HepG2 (cell line): ENCODE data around the gene PPP3R2. TPM values are rescaled to one million over a fixed set of nuclear protein-coding genes. Genes with fewer than 3 reads are reported as not detected.

Experiments
- ATAC-seq: fragments of 200-7000 bp; cut with Tn5 transposase; 3 replicates; pipeline ENCODE4 v1.9.1; 2020; ENCODE audit warnings: mild to moderate bottlenecking, moderate library complexity
- BruUV-seq: library from RNA; stranded (reverse); fragments of 400-500 nt; replicated peaks from 2 replicates; lab custom pipeline; 2021; lab: Mats Ljungman, UMichigan
- CTCF ChIA-PET: fragments of 300-600 bp; formaldehyde crosslinking; extraction: SDS; loops from one replicate; lab custom pipeline; 2021; ENCODE audit warnings: low total read pairs, inconsistent platforms, low intra/inter-chr PET ratio; lab: Yijun Ruan, JAX
- POLR2A ChIA-PET: fragments of 350-600 bp; sonication (Branson Sonifier 250); formaldehyde crosslinking; loops from one replicate; lab custom pipeline; 2020; ENCODE audit warnings: antibody characterized with exemption, inconsistent platforms; lab: Yijun Ruan, JAX
- DNase-seq: peaks from one replicate; pipeline ENCODE4 v3.0.0-alpha.2; 2015; ENCODE audit warnings: low spot score
- FAIRE-seq: peaks from 3 replicates; lab custom pipeline; 2011; peaks lifted over from hg19 to GRCh38; lab: Jason Lieb, UNC
- H2AFZ ChIP-seq: one replicate; pipeline ENCODE4 v1.6.1; 2011; ENCODE audit warnings: low read length, inconsistent platforms
- H3K27ac ChIP-seq: fragments of 300-600 bp; 3 replicates; pipeline ENCODE4 v1.8.0; 2011; ENCODE audit warnings: mixed run types, mild to moderate bottlenecking, mixed read lengths, low read length, inconsistent platforms; ENCODE audit not compliant: insufficient read depth; ENCODE audit errors: extremely low read length
- H3K27me3 ChIP-seq, 2 experiments: fragments of 200-600 bp in 1 of 2; 2 replicates in 1 of 2; 3 replicates in 1 of 2; pipeline versions ENCODE4 v1.6.0 to v1.8.0; 2011; ENCODE audit warnings: low read length in 2 of 2, mild to moderate bottlenecking in 2 of 2, moderate library complexity in 2 of 2, inconsistent platforms in 1 of 2; ENCODE audit not compliant: insufficient read depth in 2 of 2, control insufficient read depth in 1 of 2
- H3K36me3 ChIP-seq, 2 experiments: fragments of 200-600 bp in 1 of 2; replicated peaks in 1 of 2; 2 replicates in 1 of 2; 3 replicates in 1 of 2; pipeline versions ENCODE4 v1.5.1 to v1.8.0; 2011; ENCODE audit warnings: low read length in 2 of 2, inconsistent platforms in 1 of 2; ENCODE audit not compliant: insufficient read depth in 2 of 2, control insufficient read depth in 1 of 2
- H3K4me1 ChIP-seq: 2 replicates; pipeline ENCODE4 v1.5.1; 2012; ENCODE audit warnings: low read length, inconsistent platforms; ENCODE audit not compliant: insufficient read depth
- H3K4me2 ChIP-seq: 2 replicates; pipeline ENCODE4 v1.6.0; 2011; ENCODE audit warnings: low read depth, low read length, inconsistent platforms
- H3K4me3 ChIP-seq, 3 experiments: fragments of 200-600 bp in 1 of 3; sonication (generic), shearing (Covaris generic) in 1 of 3; replicated peaks in 1 of 3; 2 replicates each; pipeline ENCODE4 v1.5.1; 2011 to 2016; ENCODE audit warnings: low read length in 3 of 3, inconsistent platforms in 2 of 3, low read depth in 2 of 3, mild to moderate bottlenecking in 2 of 3, control low read depth in 1 of 3, mixed read lengths in 1 of 3; ENCODE audit not compliant: insufficient read depth in 1 of 3
- H3K79me2 ChIP-seq: one replicate; pipeline ENCODE4 v1.6.1; 2011; ENCODE audit warnings: low read length, inconsistent platforms; ENCODE audit not compliant: insufficient read depth
- H3K9ac ChIP-seq: 2 replicates; pipeline ENCODE4 v1.6.0; 2011; ENCODE audit warnings: mild to moderate bottlenecking, low read depth, low read length, inconsistent platforms; ENCODE audit not compliant: insufficient read depth
- H3K9me3 ChIP-seq: 2 replicates; pipeline ENCODE4 v1.5.1; 2012; ENCODE audit warnings: mild to moderate bottlenecking, low read length
- H4K20me1 ChIP-seq: 2 replicates; pipeline ENCODE4 v1.6.0; 2011; ENCODE audit warnings: inconsistent platforms, mild to moderate bottlenecking, low read length, moderate library complexity; ENCODE audit not compliant: insufficient read depth
- FOXP1 ChIP-seq, 2 experiments: fragments of 450-650 bp in 1 of 2; IDR thresholded peaks; 2 replicates each; pipeline ENCODE4 v1.6.1; 2017 to 2018; ENCODE audit warnings: antibody characterized with exemption in 1 of 2
- MAFF ChIP-seq: IDR thresholded peaks from 2 replicates; pipeline ENCODE4 v1.6.1; 2011; ENCODE audit warnings: low read depth, low read length, improper control_type of control experiment
- PAF1 ChIP-seq: IDR thresholded peaks from 2 replicates; pipeline ENCODE4 v1.6.1; 2016; ENCODE audit warnings: missing genetic modification reagents, missing compliant biosample characterization
- PITX1 ChIP-seq: sonication (generic); formaldehyde crosslinking; IDR thresholded peaks from 2 replicates; pipeline ENCODE4 v1.5.1; 2020; ENCODE audit warnings: mild to moderate bottlenecking, missing genetic modification reagents
- PRDM10 ChIP-seq: sonication (generic); formaldehyde crosslinking; IDR thresholded peaks from 2 replicates; pipeline ENCODE4 v1.4.0; 2020; ENCODE audit warnings: low read depth, missing genetic modification reagents
- STAT6 ChIP-seq: sonication (generic); formaldehyde crosslinking; IDR thresholded peaks from 2 replicates; pipeline ENCODE4 v1.4.0; 2020; ENCODE audit warnings: missing genetic modification reagents, mild to moderate bottlenecking, borderline replicate concordance
- ZBTB25 ChIP-seq: IDR thresholded peaks from 2 replicates; pipeline ENCODE4 v1.6.1; 2018; ENCODE audit warnings: missing genetic modification reagents
- ZNF20 ChIP-seq: sonication (generic); formaldehyde crosslinking; IDR thresholded peaks from 2 replicates; pipeline ENCODE4 v1.4.0; 2020; ENCODE audit warnings: mild to moderate bottlenecking, moderate library complexity, missing genetic modification reagents
- ZNF253 ChIP-seq: sonication (generic); formaldehyde crosslinking; IDR thresholded peaks from 2 replicates; pipeline ENCODE4 v1.8.0; 2022; ENCODE audit warnings: mild to moderate bottlenecking, missing genetic modification reagents, borderline replicate concordance
- ZNF350 ChIP-seq: sonication (generic); formaldehyde crosslinking; IDR thresholded peaks from 2 replicates; pipeline ENCODE4 v1.4.0; 2020; ENCODE audit warnings: mild to moderate bottlenecking, low read depth, missing genetic modification reagents, borderline replicate concordance
- ZNF629 ChIP-seq: sonication (generic); formaldehyde crosslinking; conservative IDR thresholded peaks from 2 replicates; pipeline ENCODE4 v1.5.0; 2020; ENCODE audit warnings: missing genetic modification reagents
- WGBS: methylation state at CpG from one replicate; pipeline ENCODE4 v1.1.6; 2017; ENCODE audit warnings: low lambda C conversion rate; 5-methylcytosine and 5-hydroxymethylcytosine counted together
- in situ Hi-C: cut with HindIII; loops from 2 replicates; pipeline ENCODE4 v1.10.0; 2017; ENCODE audit warnings: low pct_unique_long_range_greater_than_20kb; ENCODE audit not compliant: extremely low pct_ligation_motif_present
- intact Hi-C: fragments of 100-400 bp; cut with micrococcal nuclease; formaldehyde crosslinking; loops from one replicate; pipeline ENCODE4 v1.10.0; 2022; ENCODE audit not compliant: unreplicated experiment
- polyA plus RNA-seq, 8 experiments: library from polyadenylated mRNA; depleted of rRNA in 3 of 8; stranded (reverse) in 7 of 8; unstranded in 1 of 8; fragments of >200 nt; fragmentation: Illumina TruSeq in 4 of 8; extraction: Trizol in 4 of 8; gene quantifications; 2 replicates each; pipeline versions ENCODE4 v1.2.1 to v1.2.3, GENCODE V29; 2011 to 2016; ENCODE audit warnings: low read depth in 4 of 8, missing spikeins in 1 of 8, mixed read lengths in 1 of 8; ENCODE audit not compliant: insufficient read depth in 1 of 8
- total RNA-seq, 5 experiments: library from RNA; depleted of rRNA; stranded (reverse); fragments of >200 nt; fragmentation: Illumina TruSeq; extraction: Trizol; gene quantifications; 2 replicates each; pipeline ENCODE4 v1.2.3, GENCODE V29; 2016; ENCODE audit warnings: low read depth in 1 of 5

PPP3R2 gene
- total and polyA plus RNA-seq, 2 of the 13 experiments (the other 11 are each of a cell fraction or from before 2014, with no cell fraction given), result not detected

GRCh38 chr9:101639311-101639710 lies 44.5 kb upstream of the PPP3R2 start:
- no peak for ATAC-seq
- DNase-seq, result no peak
- in situ Hi-C loops, result no loop called here
- no peaks in the 10 kb centered on the region for H3K36me3 ChIP-seq
- H3K9me3 ChIP-seq, result no peaks in the 10 kb centered on the region
- TF ChIP-seq STAT6 (CRISPR knock-in tag) (no peak), ZNF20 (CRISPR knock-in tag) (no peak), PRDM10 (CRISPR knock-in tag) (no peak), FOXP1 (IDR thresholded peaks at IDR 0.05) (no peak), FOXP1 (CRISPR knock-in tag; IDR thresholded peaks at IDR 0.05) (no peak), PAF1 (CRISPR knock-in tag) (no peak), MAFF (no peak), ZNF253 (CRISPR knock-in tag) (no peak), ZNF629 (no peak), ZNF350 (CRISPR knock-in tag) (no peak), PITX1 (CRISPR knock-in tag) (no peak), ZBTB25 (CRISPR knock-in tag) (no peak)
- TF ChIP-seq, all 625 proteins: peak for 0
- H3K27me3 ChIP-seq, result no peaks in the 10 kb centered on the region
- no peak overlapping the region for H3K4me2 ChIP-seq
- ChIA-PET CTCF (no interaction called here), POLR2A (no interaction called here)
- H3K9ac ChIP-seq, result no peak overlapping the region
- H3K79me2 ChIP-seq, result no peaks in the 10 kb centered on the region
- H3K4me1 ChIP-seq, result no peaks in the 10 kb centered on the region
- WGBS, result 0% methylated on average over 1 of the region's 1 CpG
- H3K27ac ChIP-seq, result no peak overlapping the region
- intact Hi-C loops, result no loop called here
- FAIRE-seq, result no peak
- no TSS peak for BruUV-seq
- no peak overlapping the region for H2AFZ ChIP-seq
- H4K20me1 ChIP-seq, result no peaks in the 10 kb centered on the region
- no peak overlapping the region for H3K4me3 ChIP-seq
